GM18868 (cell line): ENCODE results near the gene NGEF.
"Not testable (repeated sequence)": the region's sequence is repeated elsewhere in the genome, so short reads cannot be mapped to it uniquely, and the experiment has no call there.

Source experiments
- ATAC-seq: cut with Tn5 transposase; IDR thresholded peaks from one replicate; pipeline ENCODE4 v1.9.1; 2021; ENCODE audit warnings: mild to moderate bottlenecking, moderate library complexity; ENCODE audit not compliant: unreplicated experiment

NGEF gene

GRCh38 chr2:233013027-233013461, at the start of gene NGEF:
NGEF (minus strand) TSS chr2:233013256; CDS start chr2:232974890, 38,366 bp downstream.
- no peak for ATAC-seq

GRCh38 chr2:233062451-233062850, 49.4 kb upstream of the NGEF start:
- no peak for ATAC-seq

DNA sequence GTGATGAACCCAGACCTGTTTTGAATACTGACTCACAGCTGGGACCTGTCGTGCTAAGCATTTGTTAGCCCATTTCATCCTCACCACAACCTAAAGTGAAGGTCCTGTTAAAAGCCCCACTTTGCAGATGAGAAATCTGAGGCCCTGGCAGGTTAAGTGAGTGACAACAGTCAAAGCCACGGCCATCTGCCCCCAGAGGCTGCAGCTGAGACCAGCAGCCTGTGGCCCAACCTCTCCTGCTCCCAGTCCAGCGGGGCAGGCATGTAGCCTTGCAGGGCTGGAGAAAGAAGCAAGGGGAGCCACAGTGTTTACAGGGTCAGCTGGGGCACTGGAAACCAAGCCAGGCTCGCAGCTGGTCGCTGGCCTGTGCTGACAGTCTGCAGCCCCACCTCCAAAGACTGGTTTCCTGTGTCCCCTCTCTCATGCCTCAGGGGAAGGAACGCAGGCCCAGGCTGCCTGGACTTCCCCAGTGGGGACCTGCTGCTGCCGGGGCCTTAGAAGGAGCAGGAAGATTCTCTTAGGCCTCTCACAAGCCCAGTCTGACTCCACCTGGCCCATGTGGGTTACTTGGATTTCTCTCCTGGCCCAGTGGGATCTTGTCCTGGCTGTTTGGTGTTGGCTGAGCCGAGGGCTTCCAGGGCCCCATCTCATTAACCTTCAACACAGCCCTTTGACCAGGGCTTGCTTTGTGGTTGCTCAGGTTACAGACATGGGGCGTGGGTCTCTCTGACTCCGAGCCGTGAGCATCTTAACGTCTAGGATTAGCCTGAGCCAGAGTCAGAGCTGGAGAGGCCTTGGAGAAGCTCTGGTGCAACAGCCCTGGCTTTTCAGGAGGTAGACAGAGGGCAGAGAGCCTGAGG, 48.8 kb upstream of the NGEF start:
- peak; percentile 28 for ATAC-seq

DNA sequence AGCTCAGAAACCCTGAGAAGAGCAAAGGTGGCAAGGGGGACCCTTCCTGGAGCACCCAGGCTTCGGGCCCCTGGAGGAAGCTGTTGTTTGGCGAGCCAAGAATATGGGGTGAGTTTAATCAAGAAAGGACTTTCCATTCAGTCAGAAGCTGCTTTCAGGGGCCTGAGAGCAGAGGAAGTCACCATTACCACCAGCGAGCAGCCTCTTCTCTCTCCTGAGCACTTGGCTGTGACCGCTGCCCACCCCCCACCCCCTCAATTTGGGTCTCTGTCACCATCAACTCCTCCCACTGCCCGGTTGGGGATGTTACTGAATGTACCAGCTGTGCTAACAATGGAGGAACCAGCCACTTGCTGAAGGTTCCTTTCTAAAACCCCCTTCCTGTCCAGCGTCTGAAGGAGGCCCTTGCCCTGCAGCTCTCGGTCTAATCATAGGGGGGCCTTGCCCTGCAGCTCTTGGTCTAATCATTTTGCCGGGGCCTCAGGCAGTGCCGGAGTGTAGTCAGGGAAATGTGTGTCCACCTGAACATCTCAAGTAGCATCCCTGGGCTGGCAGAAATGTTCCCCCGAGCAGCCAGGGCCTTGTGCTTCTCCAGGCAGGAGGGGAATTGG, 48.0 kb upstream of the NGEF start:
- peak; percentile 30 for ATAC-seq

- no peak for ATAC-seq
Measured at GRCh38 chr2:233060501-233060979, 47.5 kb upstream of the NGEF start.

DNA sequence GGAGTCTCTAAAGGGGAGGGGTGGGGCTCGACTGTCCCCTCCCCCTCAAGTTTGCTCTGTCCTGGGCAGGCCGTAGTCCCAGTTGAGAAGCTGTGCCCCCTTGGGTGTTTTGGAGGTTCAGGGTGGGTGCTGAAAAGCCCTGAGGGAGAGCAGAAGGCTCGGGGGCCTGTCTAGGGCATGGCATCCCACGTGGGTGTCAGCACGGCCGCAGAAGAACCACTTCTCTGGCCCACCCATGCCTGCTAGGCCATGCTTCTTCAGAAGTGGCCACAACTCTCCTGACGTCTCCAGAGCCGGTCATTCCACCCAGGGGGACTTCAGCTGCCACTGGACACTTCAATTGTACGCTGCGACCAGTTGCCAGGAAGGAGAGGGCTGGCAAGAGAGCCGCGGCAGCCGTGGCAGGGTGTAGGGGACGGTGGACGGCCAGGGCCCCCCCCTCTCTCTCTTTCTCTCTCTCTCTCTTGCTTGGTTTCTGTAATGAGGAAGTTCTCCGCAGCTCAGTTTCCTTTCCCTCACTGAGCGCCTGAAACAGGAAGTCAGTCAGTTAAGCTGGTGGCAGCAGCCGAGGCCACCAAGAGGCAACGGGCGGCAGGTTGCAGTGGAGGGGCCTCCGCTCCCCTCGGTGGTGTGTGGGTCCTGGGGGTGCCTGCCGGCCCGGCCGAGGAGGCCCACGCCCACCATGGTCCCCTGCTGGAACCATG, 46.9 kb upstream of the NGEF start, which contains the start of gene INPP5D:
Gene INPP5D, plus strand, starts transcription at position 546 of the 704 bp plus-strand sequence. Its CDS starts 137 bp downstream, at position 683.
- peak; percentile 49 for ATAC-seq

DNA sequence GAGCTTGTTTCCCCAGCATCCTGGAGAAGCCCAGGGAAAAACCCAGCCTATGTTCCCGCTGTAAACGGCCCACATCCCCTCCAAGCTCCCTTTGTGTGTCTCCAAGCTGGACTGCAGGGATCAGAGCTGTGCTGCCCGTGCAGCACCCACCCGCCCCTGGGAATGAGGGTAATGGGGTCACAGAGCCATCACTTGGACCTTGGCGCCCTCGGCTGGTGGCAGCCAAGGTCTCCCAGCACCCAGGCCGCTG, 46.4 kb upstream of the NGEF start:
- no peak for ATAC-seq

- no peak for ATAC-seq
Measured at GRCh38 chr2:233058717-233059546, 45.9 kb upstream of the NGEF start.

GRCh38 chr2:233056961-233057605, 44.0 kb upstream of the NGEF start:
- no peak for ATAC-seq

DNA sequence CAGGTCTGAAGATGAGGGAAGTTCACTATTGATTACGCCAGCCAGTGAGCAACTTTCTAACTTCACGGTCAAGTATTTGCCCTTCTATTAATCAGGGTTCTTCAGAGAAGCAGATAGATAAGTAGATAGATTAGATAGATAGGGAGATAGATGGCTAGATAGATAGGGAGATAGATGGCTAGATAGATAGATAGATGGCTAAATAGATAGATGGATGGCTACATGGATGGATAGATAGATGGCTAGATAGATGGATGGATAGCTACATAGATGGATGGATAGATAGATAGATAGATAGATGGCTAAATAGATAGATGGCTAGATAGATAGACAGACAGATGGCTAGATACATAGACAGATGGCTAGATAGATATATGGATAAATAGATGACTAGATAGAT, 42.3 kb upstream of the NGEF start:
- ATAC-seq = no peak

GRCh38 chr2:233053928-233054784, 41.1 kb upstream of the NGEF start:
- no peak for ATAC-seq

DNA sequence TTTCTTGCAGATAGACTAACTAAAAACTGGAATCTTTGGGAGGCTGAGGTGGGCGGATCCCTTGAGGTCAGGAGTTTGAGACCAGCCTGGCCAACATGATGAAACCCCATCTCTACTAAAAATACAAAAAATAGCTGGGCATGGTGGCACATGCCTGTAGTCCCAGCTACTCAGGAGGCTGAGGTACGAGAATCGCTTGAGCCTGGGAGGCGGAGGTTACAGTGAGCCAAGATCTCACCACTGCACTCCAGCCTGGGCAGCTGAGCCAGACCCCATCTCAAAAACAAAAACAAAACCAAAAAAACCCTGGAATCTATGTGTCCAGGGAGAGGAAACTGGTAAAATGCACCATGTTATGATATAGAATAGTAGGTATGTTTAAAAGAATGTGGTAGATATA, 39.5 kb upstream of the NGEF start:
- ATAC-seq = not testable (repeated sequence)

DNA sequence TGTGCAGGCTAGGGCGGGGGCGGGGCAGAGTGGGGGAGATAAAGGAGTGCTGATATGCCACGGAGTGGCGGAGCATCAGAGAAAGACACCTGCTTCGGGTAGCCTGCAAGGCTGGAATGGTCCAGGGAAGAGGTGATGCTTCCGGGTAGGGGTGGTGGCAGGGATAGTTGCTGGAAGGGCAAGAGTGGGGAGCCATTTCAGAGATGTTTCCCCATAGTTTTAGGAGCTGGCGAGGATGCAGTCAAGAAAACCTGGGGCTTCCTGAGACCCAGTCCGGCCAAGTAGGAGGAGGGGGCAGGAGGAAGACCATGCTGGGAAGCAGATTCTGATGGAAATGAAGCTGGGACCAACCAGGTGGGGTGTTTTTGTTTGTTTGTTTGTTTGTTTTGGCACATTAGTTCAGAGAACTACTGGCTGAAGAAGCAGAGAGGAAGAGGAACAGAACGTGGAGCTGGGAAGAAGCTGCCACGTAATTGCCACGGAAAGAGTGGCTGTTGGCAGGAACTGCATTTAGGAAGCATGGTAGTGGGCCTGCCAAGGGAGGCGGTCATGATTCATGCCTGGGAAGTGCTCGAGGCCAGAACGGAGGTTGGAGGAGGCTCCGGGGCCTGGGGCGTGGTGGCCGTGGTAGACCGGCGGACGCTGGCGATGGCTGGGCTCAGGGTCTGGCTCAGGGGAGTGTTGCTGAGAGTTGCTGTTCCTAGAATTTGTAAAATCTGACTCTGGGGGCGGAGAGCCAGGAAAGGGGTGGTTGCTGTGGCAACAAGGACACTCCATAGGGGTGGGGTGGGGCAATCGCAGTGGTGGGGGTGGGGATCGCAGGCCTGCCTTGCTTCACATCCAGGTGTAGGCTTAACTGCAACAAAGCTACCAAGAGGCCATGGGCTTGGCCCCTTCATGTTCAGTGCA, 38.4 kb upstream of the NGEF start:
- ATAC-seq = no peak

- ATAC-seq = no peak
Measured at GRCh38 chr2:233049194-233049761, 36.2 kb upstream of the NGEF start.

- ATAC-seq = no peak
Measured at GRCh38 chr2:233048569-233049193, 35.6 kb upstream of the NGEF start.

- ATAC-seq = no peak
Measured at GRCh38 chr2:233047667-233048066, 34.6 kb upstream of the NGEF start.

- ATAC-seq = no peak
Measured at GRCh38 chr2:233047206-233047605, 34.1 kb upstream of the NGEF start.
